Measurements from ENCODE around the gene PDIA6.
"Not testable (repeated sequence)": the region's sequence is repeated elsewhere in the genome, so short reads cannot be mapped to it uniquely, and the experiment has no call there.

The PDIA6 gene

DNA sequence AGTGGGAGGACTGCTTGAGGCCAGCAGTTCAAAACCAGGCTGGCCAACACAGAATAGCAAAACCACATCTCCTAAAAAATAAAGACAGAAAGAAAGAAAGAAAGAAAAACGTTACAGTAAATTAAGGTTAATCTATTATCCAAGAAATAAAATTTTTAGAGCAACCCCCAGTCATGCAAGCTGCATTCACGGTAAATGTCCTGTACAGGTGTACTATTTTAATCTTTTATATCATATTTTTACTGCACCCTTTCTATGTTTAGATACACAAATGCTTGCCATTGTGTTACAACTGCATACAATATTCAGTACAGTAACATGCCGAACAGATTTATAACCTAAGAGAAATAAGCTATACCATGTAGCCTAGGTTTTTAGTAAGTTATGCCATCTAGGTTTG lies 6.0 kb downstream of the PDIA6 start:
- DNase-seq = no peak

DNA sequence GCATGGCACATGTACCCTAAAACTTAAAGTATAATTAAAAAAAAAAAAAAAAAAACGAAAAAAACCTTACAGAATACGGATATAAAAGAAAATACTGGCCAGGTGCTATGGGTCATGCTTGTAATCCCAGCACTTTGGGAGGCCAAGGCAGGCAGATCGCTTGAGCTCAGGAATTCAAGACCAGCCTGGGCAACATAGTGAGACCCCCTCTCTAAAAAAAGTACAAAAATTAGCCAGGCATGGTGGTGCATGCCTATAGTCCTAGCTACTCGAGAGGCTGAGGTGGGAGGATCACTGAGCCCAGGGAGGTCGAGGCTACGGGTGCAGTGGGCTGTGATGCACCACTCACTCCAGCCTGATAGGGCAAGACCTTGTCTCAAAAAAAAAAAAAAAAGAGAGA lies 6.6 kb downstream of the PDIA6 start:
- not testable (repeated sequence) for DNase-seq

DNA sequence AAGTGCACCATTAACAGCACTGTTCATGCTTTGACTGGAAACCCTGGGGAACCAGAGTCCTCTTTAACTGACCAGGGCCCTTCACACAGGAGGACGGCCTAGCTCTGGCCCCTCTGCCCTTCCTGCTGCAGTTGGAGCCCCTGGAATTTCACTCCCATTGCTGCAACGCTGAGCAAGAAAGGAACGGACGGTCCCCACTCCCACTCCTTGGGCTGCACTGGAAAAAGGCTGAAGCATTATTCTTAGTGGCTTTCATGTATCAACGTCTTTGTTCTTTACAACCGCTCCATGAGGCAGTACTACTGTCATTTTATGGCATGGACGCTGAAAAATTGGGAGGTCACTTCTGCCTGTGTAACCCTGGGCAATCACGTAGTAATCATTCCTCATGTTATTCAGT lies 9.9 kb downstream of the PDIA6 start:
- no peak for DNase-seq

DNA sequence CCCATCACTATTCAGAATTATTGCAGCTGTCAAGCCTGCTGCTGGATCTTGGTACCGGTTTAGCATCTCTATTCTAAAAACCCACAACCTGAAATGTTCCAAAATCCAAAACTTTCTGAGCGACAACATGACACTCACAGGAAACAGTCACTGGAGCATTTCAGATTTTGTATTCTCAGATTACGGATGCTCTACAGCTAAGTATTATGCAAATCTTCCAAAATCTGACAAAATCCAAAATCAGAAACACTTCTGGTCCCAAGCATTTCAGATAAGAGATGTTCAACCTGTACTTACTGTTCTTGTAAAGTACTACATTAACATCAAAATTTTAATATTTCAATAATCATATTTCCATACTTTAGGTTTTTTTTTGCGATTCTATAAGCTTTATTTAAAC lies 12.4 kb downstream of the PDIA6 start:
- no peak for DNase-seq

DNA sequence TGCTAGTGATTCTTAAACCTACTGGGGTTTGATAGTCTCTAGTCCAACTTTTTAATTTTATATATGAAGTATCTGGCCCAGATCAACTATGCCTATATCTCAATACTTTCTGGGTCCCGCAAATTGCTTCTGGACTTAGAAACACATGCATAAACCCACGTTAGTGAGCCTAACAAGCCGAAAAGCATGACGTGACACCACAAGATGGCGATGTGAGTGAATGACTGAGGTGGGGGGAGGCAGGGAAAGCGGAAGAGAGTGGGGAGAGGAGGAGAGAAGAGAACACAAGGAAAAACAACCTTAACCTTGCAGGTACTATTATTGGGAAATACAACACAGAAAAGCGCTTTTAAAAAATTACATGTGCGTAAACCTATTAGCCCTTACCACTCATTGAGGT lies 13.8 kb downstream of the PDIA6 start:
- DNase-seq = no peak

DNA sequence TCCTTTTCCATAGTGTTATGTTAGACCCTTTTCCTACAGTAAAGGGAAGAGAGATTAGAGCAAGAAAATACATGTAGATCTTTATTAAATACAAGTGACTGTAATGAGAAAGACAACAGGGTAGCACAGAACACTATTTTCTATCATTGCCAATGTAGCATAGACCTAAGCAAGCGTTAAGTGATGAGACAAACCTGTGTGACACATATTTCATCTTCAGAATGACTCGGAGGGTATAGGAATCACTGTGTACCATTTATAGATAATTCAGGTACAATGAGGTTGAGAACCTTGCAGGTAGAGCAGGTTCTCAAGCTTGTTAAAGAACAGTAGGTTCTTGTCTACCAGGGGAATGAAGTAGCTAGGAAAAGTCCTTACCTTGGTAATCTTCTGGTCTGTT lies 15.9 kb downstream of the PDIA6 start:
- no peak for DNase-seq

DNA sequence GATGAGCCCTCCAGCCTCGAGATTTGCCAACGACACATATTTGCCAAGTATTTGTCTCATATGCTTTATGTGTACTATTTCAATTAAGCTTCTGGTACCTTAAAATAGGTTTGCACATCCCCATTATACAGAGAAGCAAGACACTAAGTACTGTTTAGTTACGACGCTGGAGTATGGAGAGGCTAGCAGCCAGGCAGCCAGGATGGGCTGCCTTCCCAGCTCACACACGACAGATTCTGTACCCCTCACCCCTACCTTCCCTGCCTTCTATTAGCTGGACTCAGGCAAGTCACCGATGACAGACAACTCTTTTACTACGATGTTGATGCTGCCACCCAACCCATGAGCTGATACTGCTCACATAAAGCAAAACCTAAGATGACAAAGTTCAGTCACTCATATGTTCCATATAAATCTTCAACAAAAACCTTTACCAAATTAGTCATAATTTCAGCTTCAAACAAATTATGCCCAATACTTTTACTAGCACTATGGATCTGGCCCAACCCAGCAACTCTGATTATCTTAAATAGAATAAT lies 17.0 kb downstream of the PDIA6 start:
- no peak for DNase-seq

DNA sequence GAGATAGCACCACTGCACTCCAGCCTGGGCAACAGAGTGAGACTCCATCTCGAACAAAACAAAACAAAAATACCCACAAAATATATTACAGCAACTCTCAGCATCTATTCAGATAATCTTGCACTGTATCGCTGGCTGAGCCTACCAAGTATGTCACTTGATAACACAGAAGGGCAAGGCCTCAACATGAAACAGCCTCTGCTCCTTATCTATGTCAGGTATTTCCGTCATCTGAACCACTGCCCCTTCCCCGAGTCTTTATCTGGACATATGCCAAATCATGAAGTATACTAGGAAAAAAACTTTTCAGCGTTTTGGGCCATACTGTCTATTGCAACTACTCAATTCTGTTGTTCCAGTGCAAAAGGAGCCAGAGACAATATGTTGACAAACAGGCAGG lies 17.7 kb downstream of the PDIA6 start:
- no peak for DNase-seq

DNA sequence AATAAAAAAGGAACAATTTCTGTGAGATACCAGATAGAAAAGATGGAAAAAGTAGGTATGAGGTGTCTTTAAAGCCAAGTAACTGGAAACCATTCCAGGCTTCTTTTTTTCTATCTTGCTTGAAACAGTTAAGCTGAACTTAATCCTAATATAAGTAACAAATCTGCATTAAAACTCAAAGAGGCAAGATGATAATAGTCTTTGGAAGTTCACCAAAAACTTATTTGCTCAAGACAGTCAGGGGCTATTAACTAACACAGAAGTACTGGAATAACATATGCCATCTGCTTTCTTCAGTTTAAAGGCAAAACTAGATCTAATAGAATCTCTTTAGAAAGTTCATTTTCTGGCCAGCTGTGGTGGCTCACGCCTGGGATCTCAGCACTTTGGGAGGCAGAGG lies 18.8 kb downstream of the PDIA6 start:
- no peak for DNase-seq

DNA sequence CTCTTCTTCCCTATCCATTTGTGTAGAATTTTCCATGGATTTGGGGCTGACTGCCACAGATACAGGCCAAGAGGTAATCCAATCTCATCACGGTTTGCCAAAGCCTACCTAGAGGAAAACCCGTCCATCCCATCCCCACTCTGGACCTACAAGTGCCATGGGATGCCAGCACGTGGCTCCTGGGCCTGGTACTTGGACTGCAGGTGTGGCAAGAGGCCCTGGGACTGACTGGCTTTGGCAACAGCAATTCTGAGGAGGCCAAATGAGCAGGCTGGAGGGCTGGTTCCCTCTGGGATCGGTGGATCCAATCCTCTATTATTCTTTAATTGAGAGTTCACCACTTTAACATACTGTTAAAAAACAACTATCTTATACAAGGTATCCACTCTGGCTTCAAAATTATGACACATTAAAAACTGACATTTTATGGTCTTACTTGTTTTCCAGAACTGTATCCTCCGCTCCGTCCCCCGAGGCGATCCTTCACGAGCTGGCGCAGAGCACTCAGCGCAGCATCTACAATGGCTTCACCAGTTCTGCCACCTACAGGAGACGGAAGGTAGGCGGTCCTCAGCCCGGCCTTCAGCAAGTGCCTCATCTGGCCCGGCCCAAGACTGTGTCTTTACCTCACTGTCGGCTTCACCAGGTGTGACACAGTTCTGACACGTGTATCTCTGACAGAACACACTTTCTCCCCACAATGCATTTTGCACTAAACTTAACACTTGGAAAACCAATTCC lies 19.8 kb downstream of the PDIA6 start:
- no peak for DNase-seq

DNA sequence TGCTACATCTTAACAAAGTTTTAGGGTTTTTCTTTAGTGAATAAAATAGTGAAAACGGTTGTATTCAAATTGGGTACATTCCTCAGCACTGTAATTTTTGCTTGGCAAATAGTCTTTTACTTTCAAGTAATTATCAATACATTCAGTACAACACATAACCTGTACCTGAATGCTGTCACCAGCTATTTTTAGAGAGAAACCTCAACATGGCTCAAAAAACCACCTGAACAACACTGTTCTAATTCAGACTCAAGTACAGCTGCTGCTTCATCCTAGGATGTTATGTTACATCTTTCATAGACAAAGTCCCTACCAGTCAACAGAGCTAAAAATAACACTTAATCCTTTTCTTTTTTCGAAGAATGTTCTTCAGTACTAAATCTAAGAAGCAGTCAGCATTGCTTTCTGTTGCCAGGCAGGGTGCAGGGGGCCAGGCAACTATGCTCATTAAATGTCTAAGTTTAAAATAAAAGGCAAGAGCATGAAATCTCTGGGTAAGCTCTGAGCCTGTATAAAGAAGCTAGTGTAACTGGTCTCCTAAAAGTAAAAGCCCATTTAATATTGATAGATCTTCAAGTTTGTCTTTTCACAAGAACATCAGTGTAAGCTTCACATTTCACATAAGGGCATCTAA lies 20.5 kb downstream of the PDIA6 start:
- no peak for DNase-seq

DNA sequence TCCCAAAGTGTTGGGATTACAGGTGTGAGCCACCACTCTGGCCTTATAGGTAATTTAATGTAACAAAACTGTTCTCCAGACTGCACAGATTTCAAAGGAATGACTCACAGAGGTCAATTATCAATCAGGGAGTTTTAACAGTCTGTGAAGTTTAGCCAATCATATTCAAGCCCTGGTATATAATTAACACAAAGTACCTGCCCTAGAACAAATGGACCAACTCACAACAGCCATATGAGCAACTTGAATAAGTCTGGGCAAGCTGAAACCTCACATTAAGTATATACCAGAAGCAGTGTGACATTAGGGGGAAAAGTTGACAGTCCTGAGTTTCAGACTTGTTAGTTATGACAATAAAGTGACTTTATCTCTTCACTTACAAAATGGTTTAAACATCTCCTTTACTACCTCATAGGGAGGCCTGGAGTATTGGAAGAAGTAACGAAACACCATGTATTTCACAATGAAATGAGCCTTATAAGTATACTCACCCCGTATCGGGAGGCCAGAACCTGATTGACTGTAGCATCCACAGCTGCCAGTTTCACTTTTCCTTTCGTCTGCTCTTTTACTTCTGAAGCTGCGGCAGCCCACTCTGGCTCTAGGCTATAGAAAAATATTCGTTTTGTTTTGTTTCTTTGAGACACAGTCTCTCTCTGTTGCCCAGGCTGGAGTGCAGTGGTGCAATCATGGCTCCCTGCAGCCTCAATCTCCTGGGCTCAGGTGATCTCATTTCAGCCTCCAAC lies 22.2 kb downstream of the PDIA6 start:
- DNase-seq = no peak

DNA sequence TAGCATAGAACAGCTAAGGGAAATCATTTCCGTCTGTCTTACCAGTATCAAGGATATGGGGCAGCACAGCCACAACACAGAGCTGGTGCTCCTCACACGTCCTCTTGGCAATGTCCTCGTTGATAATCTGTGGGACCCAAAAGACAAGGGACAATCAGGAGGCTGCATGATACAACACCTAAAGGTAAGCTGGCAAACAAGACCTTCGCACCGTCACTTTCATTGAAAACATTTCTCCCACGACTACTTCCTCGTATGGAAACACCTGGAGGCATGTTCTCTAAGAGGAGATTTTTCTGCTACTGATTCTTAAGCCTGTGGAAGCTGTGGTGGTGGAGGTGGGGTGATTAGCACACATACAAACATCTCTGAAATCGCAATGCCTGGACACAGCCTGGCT lies 23.7 kb downstream of the PDIA6 start:
- no peak for DNase-seq

DNA sequence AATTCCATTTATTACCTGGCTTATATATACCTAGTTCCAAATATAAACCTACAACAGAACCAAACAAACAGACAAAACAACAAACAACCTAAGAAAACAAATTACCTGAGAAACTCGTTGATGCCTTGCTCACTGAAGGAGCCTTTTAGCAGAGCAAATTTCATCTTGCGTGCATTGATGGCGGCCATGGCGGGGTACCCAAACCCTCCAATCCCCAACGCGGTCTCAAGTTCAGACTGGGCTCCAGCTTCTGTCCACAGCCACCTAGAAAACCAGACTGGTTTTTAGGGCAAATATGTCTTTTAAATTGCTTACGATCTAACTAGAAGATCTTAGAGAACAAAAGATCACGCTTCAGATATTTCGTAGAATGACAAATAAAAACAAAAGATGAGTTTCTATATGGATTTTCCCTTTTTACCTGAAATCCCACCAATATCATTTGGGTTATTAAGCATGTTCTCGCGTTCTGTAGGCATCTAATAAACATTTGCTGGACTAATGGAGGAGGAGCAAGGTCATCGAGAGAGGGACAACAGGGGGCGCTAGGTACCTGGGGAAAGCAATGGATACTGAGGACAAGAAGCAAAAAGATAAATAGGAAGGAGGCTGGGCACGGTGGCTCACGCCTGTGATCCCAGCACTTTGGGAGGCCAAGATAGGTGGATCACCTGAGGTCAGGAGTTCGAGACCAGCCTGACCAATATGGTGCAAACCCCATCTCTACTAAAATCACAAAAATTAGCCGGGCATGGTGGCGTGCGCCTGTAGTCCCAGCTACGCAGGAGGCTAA lies 25.2 kb downstream of the PDIA6 start:
- DNase-seq = no peak

DNA sequence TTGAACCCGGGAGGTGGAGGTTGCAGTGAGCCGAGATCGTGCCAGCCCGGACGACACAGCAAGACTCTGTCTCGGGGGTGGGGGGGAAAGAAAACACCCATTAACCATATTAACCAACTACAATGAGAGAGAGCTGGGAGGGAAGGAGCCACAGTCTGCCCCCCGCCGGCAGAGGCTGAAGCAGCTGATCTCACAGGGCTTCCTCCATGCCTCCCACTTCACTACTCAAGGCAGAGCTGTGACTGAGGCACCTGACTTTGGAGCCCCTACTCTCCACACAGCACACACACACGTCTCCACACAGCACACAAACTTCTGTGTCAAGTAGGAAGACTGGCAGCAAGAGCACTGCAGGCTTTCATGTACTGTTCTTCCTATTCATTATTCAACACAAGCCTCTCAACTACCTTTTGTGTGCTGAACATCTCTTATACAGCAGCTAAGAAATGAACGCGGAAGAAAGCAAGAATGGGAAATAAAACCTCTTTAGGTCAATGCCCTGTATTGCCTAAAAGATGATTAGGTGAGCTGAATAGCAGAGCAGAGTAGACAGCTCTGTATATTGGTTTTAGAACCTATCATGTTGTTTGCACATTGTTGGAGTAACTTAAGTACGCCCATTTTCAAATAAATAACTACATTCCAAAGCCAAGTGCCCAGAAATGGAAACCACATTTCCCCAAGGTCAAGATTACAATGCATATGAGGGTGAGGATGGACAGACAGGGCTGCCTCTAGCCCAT lies 26.2 kb downstream of the PDIA6 start:
- DNase-seq = no peak

DNA sequence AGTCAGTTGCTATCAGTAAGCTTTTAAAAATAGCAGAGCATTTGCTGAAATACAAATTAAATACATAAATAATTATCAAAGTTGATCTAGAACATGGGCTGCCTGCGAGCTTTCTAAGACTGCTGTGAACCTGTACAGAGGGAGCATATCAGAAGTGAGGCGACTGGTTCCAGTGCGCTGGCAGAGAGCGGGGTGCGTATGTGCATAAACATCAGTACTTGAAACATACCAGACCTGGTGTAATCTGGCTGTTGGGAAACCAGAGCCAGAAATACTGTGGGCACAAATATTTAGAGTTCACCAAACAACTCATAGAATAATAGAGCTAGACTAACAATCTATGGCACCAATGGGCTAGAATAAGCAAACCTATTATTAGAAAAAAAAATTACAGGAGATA lies 27.3 kb downstream of the PDIA6 start:
- DNase-seq = no peak

DNA sequence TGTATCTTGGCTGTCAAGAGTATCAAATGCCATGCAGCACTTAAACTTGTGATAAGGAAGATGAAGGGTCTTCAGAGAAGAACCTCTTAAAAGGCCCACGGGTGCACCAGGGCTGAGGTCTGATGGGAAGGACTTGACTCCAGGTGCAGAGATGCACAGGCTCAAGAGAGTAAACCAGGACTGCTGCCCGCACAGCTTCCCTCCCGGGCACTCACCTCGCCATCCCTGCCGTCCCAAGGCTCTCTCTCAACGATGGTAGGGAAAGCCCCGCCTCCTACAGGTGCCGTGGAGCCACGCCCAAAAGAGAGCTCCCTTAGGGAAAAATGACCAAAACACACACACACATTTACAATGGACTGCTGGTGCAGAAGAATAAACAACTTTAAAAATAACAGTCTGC lies 27.9 kb downstream of the PDIA6 start:
- no peak for DNase-seq

DNA sequence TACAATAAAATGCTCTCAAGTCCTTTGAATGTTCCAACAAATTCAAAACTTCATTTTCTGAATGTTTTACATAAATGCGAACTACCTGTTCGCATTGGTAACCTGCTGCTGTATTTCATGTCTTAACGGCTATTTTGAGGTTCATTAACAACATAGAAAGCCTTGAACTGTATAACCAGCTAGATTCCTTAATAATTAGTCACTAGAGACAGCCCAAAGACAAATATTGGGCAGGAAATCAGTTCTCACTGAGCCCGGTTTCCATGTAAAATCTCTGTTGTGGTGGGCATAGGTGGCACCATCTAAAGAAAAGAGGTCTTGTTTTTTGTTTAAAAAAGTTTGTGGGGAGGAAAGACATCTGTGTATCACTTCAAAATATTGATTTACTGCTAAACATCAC lies 29.2 kb downstream of the PDIA6 start:
- no peak for DNase-seq

DNA sequence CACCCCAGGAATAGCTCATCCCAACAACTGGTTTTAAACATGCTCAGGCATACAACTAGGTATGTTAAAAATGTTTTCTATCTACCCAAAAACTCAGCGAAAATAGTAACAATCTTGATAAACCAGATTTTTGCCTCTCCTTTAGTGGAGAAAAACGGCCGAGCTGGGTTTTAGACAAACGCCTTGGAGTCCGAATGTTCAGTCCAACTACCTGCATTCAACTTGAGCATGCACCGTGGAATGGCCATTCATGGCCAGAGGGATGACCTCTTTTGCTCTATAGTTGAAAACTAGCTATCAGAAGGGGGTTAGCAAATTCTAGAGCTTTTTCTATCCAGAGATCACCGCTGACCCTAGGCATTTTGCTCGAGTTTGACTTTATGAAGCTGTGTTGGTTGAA lies 30.8 kb downstream of the PDIA6 start:
- no peak for DNase-seq

DNA sequence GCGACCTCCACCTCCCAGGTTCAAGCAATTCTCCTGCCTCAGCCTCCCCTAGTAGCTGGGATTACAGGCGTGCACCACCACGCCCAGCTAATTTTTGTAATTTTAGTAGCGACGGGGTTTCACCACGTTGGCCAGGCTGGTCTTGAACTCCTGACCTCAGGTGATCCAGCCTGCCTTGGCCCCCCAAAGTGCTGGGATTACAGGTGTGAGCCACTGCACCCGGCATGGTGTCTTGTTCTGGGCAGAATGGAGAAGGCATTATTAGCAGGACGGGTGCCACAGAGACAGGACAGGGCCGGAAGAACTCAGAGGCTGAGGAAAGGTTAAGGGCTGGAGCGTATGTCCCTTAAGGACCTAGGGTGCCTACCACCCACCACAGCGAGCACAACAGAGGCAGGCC lies 31.8 kb downstream of the PDIA6 start:
- DNase-seq = not testable (repeated sequence)

DNA sequence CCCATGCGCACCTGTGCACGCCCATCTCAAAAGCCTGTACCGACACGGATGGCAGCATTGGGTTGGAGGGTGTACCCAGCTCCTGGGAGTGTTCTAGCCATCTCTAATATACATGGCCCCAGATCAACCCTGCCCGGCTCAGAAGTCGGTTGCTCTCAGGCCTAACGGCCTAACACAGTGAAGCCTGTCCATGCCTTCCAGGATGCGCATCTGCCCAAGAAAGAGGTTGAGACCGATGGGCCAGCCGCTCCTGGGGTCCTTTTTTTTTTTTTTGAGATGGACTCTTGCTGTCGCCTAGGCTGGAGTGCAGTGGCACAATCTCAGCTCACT lies 32.1 kb downstream of the PDIA6 start:
- no peak for DNase-seq

DNA sequence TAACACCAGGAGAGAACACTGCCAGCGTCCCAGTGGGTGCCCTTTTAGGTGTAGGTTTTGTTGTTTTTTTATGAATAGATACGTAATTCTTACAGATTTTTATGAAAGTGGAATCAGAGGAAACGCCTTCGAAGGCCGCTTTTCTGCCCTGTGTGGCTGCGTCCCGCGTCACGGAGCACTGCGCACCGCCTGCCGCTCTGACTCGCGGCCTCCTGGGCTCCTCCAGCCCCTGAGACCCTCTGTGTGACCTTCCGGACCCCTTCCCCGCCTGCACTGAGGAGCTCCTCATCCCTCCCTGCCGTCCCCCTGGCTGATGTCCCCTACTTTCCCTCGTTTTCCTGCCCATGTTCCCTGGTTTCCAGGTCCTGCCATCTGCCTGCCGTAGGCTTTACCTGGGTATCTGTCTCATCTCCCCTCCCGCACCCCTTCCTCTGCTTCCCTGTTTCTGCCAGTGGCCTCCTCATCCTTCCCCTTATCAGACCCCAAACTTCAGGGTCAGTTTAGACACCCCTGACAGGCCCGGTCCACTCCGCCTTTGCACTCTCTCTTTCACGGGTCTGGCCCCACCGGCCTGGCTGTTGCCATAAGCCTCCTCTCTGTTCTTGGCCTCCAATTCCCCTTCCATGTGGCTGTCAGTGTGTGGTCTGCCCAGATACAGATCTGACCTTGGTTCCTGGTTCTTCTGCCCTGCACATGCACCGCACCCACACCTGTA lies 32.7 kb downstream of the PDIA6 start:
- DNase-seq = no peak

Data from NCI-H774 (cell line).